GM18519 (cell line): ENCODE data around the gene CSRP2.
A peak's percentile ranks its signal among the peaks of the same experiment; 100 is the strongest.

Experiments used
- ATAC-seq: cut with Tn5 transposase; IDR thresholded peaks from one replicate; pipeline ENCODE4 v1.9.1; 2021; ENCODE audit warnings: mild to moderate bottlenecking, moderate library complexity; ENCODE audit not compliant: unreplicated experiment, low FRiP score

Gene CSRP2

DNA sequence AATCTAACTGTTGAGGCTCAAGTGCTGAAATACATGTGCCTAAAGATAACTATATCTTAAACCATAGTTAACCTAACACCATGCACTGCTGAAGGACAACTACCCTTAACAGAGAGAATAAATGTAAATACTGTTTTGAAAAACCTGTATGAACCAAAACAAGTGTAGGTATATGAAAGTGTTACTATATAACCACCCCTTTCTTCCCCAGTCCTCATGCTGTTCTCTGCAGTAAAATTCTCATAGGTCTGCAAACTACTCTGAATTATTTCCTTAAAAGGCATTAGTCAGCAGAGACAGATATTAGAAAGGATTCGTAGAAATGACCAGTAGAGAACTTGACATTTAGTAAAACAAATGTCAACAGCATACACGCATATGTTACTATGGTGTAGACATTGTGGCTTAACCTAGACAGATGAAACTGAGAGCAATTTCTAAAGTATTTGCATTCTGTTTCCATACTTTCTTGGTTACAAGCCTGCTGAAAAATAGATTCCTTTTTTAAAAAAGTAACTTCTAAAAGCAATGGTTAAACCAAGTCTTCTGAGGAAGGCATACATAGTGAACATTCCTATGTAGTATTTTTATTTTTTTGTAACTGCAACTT, 13.9 kb downstream of the CSRP2 start:
- peak; percentile 89 for ATAC-seq

DNA sequence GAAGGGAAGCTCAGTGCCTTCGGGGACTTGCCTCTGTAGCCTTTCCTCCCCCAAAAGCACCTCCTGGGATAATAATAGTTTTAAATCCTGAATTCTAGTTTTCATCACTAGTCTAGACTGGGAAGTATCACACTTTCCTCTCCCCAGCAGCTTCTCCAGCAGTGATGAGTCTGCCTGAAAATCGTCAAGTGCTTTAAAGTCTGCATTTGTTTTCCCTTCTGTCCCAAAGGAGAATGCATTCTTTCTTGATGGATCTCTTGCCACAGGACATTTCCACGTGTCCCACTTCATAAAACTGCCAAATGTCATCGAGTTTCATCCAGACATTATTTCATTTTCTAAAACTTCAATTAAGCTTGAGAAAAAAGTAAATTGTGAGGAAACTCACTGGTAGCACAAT, 15.0 kb downstream of the CSRP2 start:
- no peak for ATAC-seq

DNA sequence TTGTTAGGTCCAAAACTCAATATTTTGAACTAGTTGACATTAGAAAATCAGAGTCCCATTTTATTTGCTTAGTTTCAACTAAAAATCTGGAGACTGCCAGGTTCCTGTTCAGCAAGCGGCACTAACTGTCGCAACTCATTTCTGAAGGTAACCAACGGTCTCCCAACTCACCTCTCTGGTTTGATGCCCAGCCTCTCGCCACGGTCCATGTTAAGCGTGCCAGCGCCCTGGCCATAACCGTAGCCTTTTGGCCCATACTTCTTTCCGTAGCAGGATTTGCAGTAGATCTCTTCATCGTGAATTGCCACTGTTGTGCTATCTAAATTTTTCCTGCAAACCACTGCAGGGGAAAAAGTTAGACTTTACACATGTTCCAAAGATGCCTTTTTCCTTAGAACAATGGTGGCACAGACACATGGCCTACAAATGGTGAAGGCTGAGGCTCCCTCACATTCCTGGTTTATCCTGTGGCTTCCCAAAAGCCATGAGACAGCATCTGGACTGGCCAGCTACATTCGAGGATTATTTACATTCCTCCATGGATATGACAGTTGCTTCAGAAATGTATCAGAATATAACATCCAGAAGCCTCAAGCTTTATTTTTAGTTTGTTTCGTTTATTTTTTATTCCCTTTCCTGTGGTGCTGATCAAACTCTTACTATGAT, 15.7 kb downstream of the CSRP2 start:
- no peak for ATAC-seq

DNA sequence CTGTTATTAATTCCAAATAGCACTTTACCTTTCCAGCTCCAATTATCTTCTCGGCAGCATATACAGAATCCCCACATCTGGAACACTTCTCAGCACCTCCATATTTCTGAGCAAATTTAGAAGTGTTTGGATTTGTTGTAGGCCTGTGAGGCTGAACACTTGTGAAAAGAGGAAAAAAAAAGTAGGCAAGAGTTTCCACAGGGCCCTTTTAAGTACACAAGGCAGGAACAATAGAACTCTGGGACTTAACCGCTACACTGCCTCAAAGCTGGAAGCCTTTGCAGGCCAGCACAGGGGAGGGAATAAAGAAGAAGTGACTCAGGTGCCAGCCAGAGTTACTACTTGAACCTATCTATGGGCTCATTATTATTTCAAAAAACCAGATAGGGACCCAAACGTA, 18.6 kb downstream of the CSRP2 start:
- no peak for ATAC-seq

DNA sequence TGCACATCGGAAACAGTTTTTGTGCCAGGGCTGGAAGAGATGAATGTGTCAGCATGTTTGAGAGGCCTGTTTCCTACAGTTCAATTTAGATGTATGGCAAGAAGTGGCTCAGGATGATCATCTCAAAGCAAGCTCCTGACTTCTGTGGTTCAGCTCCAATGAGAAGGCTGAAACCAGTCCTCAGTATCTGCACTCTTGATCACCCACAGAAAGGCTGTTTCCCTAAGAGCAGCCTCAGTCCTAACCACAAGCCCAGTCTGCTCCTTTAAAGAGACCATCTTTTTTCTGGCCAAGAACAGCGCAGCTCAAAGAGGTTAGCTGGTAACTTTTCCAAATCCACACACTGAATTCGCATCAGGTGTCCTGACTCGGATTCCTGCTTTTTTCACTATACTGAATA, 19.2 kb downstream of the CSRP2 start:
- no peak for ATAC-seq

DNA sequence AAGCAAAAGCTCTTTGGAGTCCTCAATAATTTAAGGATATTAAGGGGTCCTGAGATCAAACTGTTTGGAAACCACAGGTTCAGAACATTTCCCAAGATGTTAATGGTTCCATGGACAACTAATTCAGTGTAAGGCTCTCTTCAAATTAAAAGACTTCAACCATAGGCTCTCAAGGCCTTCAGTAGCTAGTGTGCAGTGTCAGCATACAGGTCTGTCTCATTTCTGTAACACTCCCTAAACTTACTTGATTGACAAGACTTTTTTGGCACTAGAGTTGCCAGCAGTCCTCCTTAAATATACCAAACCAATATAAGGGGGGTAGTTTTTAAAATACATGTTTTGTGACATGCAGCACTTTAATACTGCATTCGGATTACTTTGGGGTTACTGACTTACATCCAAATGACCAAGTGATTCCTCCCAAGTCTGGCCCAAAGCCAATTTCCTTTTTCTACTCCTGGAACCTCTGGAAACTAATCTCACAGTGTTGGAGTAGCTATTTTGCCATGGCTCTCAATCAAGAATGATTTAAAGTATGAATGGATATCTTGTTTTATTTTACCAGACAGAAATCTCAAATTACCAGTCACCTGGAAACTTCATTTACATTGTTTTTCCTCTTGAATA, 22.7 kb downstream of the CSRP2 start:
- no peak for ATAC-seq

DNA sequence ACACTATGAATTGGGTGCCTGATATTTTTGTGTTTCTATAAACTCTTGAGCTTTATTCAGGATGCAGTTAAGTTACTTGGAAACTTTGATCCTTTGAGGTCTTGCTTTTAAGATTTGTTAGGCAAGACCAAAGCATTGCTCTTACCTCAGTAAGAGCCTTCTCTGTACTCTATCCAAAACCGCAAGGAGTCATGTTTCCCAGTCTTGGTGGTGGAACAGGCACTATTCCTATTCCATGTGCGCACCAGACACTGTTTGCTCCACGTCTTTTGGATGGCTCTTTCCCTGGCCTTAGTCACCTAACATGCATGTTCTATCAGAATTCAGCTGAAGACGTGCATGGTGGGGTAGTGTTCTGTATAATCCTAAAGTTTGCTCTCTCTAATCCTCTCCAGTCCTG, 23.5 kb downstream of the CSRP2 start:
- no peak for ATAC-seq

DNA sequence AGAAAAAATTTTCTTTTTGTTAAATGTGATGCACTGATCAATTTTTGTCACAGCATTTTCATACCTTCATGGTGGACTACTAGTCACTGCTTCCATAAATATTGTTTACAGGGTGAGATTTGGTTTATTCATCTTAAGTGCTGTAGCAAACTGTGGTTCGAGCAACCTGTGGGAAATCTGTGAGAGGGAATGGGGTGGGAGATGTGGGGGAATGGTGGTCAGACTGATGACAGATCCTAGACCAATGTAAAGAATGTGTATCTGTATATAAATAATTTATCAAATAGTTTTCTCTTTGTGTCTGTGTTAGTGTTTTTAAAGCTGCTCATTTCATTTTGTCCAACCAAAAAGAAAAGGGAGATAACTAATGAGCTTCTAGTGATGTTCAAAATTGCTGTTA, 26.7 kb downstream of the CSRP2 start:
- no peak for ATAC-seq

DNA sequence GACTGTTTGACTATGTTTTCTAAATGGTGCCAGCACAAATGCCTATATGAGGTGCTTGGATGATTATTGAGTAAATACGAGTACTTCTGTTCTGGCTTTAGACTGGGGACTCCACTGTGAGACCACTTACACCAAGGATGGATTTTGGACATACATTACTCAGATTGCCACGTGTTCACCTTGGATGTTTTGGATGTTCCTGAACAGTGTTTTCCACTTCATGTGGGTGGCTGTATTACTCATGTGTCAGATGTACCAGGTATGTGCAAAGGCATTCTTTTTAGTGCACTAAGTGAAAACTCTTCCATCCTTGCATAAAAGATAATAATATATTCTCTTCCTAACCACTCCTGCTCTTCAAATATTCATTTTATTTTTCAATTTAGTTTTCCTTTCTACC, 30.7 kb downstream of the CSRP2 start:
- no peak for ATAC-seq

DNA sequence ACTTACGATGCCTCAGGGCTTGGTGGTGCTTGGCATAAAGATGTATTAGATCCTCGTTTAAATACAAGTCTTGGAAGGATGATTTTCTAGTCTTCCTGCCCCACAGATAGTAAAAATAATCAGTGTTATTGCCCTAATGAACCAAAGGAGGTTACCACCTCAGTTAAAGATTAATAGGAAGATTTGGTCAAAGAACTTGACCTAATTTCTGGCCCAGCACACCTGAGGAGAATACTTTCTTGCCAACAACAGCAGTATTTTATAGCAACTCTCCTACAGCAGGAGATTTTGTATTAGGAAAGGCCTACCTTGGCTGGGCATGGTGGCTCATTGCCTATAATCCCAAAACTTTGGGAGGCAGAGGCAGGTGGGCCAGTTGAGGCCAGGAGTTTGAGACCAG, 31.6 kb downstream of the CSRP2 start:
- no peak for ATAC-seq

DNA sequence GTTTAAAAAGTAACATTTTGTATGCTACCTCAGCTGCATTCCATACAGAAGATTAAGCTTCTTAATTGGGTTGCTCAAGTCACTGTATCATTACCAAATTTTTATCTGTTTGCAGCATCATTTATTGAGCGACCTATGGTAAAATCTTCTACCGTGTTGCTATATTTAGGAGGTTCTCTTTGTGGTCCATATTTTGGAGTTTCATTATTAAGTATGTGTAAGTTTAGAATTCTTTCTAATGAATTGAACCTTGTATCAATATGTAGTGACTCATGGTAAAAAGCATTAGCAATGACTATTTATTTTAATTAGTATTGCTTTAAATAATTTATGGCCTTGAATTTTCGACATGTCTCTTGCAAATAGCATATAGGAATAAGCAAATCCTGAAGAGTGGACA, 42.2 kb downstream of the CSRP2 start:
- no peak for ATAC-seq

DNA sequence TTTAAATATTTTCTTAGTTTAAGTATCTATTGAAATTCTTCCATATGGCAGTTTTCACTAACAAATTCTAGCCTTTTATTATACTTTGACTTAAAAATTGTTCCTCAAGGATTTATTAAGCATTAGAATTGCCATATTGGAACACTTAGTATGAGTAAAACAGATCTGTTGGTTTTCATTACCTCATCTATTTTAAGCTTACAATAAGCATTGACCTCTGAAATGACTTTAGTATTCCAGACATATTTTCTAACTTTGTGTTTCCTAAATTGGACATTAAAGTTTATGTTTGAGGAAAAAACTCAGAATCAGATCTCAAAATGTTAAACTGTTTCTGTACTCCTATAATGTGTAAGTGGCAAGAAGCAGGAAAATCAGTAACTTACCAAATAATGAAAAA, 48.4 kb downstream of the CSRP2 start:
- no peak for ATAC-seq

DNA sequence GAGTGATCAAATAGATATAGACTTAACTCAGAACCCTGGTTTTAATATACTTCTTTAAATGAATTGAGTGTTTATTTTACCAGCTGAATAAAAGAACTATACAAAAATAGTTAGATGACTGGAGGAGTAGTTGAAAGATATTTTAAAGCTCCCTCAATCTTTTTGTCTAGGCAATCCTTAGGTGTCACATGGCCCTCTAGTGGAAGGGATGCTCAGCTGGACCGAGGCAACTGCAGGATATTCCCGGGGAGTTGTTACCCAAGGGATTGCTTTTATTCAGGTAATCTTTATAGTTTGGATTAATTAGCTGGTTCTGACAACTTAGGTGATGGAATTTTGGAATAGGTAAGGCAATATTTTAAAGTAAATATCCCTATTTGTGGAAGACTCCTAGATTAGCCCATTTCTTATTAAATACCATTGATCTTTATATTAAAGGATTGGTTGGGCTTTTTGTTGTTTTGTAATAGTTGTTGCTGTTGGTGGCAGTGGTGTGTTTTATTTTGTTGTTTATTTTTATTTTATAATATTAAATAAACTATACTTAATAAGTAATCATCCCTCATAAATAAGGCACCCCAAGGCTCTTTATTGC, 57.8 kb downstream of the CSRP2 start:
- ATAC-seq = no peak

DNA sequence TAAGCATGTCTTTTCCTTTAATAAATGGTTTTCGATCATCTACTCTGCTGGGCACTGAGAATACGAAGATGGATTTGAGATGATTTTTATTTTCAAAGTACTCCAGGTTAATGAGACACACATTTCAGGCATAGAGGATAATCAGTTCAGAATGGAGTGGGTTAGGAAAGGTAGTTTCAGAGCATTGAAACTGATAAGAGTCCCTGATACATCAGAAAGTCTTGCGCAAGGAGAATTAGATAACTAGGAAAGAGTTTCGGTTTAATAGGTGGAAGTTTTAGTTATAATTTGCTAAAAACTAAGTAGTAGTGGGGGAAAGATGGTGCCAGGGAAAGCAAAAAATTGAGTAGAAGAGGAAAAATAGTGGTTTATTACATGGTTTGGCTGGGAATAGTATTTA, 64.8 kb downstream of the CSRP2 start:
- ATAC-seq = no peak

DNA sequence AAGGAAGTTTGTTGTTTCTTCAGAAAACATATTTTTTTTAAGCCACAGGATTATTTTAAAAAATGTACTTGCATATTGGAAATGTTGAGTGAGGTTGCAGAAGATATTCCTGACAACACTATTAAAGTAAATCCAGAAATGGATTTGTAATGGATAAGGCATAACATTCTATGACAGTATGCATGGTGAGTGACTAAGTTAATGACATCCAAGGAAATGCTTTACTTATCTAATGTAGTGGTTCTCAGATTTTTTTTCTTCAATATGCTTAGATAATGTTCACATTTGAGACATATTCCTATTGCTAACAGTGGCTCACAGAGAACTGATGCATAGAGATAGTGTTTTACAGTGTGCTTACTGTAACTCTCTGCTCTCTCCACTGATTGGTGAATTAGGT, 65.6 kb downstream of the CSRP2 start:
- no peak for ATAC-seq

DNA sequence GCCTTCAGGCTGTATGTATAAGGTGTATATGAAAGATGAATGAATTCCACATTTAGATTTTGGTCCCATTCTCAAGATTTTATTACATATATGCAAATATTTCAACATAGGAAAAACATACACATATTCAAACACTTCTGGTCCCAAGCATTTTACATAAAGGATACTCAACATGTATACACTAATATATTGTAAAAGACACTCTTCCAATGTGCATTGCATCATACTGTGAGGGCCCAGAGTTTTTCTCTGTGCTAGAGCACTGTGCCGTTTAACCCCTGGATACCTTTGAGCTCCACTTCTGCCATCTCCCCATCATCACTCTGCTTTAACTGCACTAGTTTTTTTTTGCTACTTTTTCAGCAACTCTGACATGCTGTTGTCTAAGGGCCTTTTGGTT, 66.8 kb downstream of the CSRP2 start:
- ATAC-seq = no peak

DNA sequence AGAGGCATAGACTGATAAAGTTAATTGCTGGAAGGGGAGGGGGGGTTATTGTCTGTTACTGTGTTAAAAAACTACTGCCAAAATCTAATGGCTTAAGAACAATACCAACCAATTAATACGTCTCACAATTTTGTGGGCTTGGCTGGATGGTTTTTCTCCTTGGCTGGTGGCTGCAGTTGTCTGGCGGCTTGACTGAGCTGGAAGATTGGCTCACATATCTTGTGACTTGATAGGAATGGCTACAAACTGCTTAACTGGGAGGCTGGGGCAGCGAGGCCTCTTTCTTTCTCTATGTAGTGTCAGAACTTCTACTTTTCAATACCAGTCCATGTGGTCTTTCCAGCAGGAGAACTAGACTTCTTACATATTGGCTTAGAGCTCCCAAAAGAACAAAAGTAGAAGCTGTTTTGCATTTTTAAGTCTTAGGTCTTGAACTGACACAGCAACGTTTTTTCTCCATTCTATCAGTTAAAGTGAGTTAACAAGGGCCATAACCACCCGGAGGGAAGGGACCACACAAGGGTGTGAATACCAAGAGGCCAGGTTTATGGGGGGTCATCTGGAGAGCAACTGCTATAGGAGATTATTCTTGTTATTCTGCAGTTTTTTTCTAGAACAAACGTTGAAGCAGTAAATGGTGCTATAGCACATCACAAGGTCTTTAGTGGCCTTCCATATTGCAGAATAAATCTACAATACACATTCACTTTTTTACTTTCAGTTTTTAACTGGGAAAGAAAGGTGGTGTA, 68.0 kb downstream of the CSRP2 start:
- no peak for ATAC-seq
